Measurements from ENCODE around the gene CACTIN. TPM values are rescaled to one million over a fixed set of nuclear protein-coding genes. Genes with fewer than 3 reads are reported as not detected.
A peak's percentile ranks its signal among the peaks of the same experiment; 100 is the strongest.
"Not testable (repeated sequence)": the region's sequence is repeated elsewhere in the genome, so short reads cannot be mapped to it uniquely, and the experiment has no call there.

Gene CACTIN
- total and polyA plus RNA-seq, 4 donors = 16.7 to 23.4 (median 18.7) TPM

DNA sequence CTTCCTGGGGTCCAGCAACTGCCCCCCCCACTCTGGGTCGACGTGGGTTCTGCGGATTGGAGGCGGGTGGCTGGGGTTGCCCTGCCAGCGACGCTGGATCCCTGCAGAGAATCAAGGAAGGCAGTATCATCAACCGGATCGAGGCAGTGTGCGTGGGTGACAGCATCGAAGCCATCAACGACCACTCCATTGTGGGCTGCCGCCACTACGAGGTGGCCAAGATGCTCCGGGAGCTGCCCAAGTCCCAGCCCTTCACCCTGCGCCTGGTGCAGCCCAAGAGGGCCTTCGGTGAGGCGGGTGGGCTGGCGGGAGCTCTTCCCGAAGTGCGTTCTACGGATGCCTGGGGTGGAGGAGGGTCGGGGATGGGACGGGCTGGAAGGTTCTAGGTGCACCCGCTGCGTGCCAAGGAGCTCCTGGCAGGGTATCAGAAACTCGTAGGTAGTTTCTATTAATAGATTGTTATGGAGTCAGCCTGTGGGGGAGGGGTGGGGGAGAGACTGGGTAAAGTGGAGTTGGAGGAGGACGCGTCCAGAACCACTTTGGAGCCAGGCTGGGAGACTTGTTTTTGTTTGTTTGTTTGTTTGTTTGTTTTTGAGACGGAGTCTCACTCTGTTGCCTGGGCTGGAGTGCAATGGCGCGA, 39.8 kb downstream of the CACTIN start:
- ATAC-seq (ENCODE audit: insufficient read depth, low FRiP score) = no peak
- no peak overlapping the region for H3K9ac ChIP-seq (ENCODE audit: insufficient read depth in 1 of 2, low read length in 2 of 2)
- no peaks in the 10 kb centered on the region for H3K9me3 ChIP-seq (ENCODE audit: control insufficient read depth in 4 of 4, insufficient read depth in 3 of 4, low read length in 3 of 4)
- no peak overlapping the region for H3K4me3 ChIP-seq
- WGBS, 2 donors = 68 to 85% methylated on average over 31 of the region's 31 CpGs
- DNase-seq = no peak
- H3K27me3 ChIP-seq (ENCODE audit: control insufficient read depth in 3 of 3, insufficient read depth in 3 of 3, low read length in 2 of 3) = peaks cover 0 to 9% (median 0%) of the 10 kb centered on the region in 3 donors
- H3K4me1 ChIP-seq (ENCODE audit: control insufficient read depth in 5 of 5, insufficient read depth in 5 of 5, low read length in 5 of 5) = no peaks in the 10 kb centered on the region
- H3K36me3 ChIP-seq (ENCODE audit: control insufficient read depth in 4 of 4, insufficient read depth in 4 of 4, low read length in 4 of 4) = no peaks in the 10 kb centered on the region
- no peak overlapping the region for H3K27ac ChIP-seq (ENCODE audit: low read depth in 1 of 2, low read length in 1 of 2)
- TF ChIP-seq, protein P1, sequence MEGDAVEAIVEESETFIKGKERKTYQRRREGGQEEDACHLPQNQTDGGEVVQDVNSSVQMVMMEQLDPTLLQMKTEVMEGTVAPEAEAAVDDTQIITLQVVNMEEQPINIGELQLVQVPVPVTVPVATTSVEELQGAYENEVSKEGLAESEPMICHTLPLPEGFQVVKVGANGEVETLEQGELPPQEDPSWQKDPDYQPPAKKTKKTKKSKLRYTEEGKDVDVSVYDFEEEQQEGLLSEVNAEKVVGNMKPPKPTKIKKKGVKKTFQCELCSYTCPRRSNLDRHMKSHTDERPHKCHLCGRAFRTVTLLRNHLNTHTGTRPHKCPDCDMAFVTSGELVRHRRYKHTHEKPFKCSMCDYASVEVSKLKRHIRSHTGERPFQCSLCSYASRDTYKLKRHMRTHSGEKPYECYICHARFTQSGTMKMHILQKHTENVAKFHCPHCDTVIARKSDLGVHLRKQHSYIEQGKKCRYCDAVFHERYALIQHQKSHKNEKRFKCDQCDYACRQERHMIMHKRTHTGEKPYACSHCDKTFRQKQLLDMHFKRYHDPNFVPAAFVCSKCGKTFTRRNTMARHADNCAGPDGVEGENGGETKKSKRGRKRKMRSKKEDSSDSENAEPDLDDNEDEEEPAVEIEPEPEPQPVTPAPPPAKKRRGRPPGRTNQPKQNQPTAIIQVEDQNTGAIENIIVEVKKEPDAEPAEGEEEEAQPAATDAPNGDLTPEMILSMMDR (IDR thresholded peaks at IDR 0.05; ENCODE audit: control extremely low read depth, extremely low read depth) = no peak

DNA sequence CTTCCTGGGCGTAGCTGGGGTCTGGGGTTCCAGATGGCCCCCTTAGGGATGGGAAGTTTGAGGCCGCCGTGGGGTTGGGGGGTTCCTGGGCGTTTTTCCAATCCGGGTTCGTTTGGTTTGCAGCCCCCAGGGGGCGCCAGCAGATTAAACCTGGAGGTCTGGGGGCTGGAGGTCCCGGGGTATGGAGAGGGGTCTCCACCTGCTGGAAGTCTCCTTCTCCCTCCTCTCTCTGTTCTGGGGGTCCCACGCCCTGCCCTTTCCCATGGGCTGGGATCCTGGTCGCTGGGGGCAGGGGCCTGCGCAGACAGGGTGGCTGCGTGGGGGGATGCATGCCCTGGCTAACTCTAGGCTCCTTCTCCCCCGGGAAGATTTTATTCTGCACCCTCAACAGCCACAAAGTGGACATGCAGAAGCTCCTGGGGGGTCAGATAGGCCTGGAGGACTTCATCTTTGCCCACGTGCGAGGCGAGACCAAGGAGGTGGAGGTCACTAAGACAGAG, 40.4 kb downstream of the CACTIN start:
- Histone ChIP-seq H3K9ac (ENCODE audit: insufficient read depth in 1 of 2, low read length in 2 of 2) (no peak overlapping the region), H3K27me3 (ENCODE audit: control insufficient read depth in 3 of 3, insufficient read depth in 3 of 3, low read length in 2 of 3) (peaks cover 0 to 9% (median 0%) of the 10 kb centered on the region in 3 donors), H3K4me3 (no peak overlapping the region), H3K4me1 (ENCODE audit: control insufficient read depth in 5 of 5, insufficient read depth in 5 of 5, low read length in 5 of 5) (no peaks in the 10 kb centered on the region), H3K36me3 (ENCODE audit: control insufficient read depth in 4 of 4, insufficient read depth in 4 of 4, low read length in 4 of 4) (no peaks in the 10 kb centered on the region), H3K9me3 (ENCODE audit: control insufficient read depth in 4 of 4, insufficient read depth in 3 of 4, low read length in 3 of 4) (no peaks in the 10 kb centered on the region), H3K27ac (ENCODE audit: low read depth in 1 of 2, low read length in 1 of 2) (no peak overlapping the region)
- ATAC-seq (ENCODE audit: insufficient read depth, low FRiP score) (no peak), DNase-seq (no peak)
- 29 to 34% methylated on average over 16 of the region's 16 CpGs for whole genome bisulfite sequencing, 2 donors
- TF ChIP-seq, protein P1 (IDR thresholded peaks at IDR 0.05; ENCODE audit: control extremely low read depth, extremely low read depth) = no peak

DNA sequence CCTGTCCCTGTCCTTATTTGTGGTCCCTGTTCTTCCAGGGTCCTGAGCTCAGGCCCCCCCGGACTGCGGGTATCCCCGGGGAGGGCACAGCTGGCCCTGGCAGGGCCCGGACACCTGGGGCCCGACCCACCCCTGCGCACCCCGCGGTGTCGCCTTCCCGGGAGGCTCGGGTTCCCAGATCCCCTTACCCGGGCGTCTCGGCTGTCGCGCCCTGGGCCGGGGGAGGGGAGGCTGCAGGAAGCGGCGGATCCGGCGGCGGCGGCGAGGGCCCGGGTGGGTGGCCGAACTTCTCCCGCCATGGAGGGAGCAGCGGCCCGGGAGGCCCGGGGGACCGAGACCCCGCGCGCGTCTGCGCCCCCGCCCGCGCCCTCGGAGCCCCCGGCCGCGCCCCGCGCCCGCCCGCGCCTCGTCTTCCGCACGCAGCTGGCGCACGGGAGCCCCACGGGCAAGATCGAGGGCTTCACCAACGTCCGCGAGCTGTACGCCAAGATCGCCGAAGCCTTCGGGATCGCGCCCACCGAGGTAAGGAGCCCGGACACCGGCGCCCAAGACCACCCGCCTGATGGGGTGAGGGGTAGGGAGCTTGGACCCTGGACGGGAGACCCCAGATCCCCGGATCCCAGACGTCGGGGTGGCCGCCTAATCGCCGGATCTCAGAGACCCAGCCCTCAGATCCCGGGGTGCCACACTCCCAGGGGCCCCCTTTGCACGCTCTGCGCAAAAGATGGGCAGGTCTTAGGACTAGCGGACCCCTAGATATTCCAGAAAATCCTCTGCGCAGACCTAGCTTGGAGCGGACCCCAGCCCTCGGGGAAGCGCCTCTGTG, 41.1 kb downstream of the CACTIN start, which contains the start of gene GIPC3:
Gene GIPC3 (plus strand): TSS at position 178 of the 826 bp plus-strand sequence. CDS start 120 bp downstream, at position 298.
- TF ChIP-seq, protein P1 (IDR thresholded peaks at IDR 0.05; ENCODE audit: control extremely low read depth, extremely low read depth) = no peak
- no peak within 1 kb of the TSS for H3K9ac ChIP-seq (ENCODE audit: insufficient read depth in 1 of 2, low read length in 2 of 2)
- DNase-seq (no peak), ATAC-seq (ENCODE audit: insufficient read depth, low FRiP score) (no peak)
- no peaks in the 10 kb centered on the region for H3K9me3 ChIP-seq (ENCODE audit: control insufficient read depth in 4 of 4, insufficient read depth in 3 of 4, low read length in 3 of 4)
- WGBS, 2 donors = 2 to 4% methylated on average over 55 to 84 of the region's 84 CpGs
- no peak within 1 kb of the TSS for H3K27ac ChIP-seq (ENCODE audit: low read depth in 1 of 2, low read length in 1 of 2)
- peaks cover 0 to 9% (median 0%) of the 10 kb centered on the region in 3 donors for H3K27me3 ChIP-seq (ENCODE audit: control insufficient read depth in 3 of 3, insufficient read depth in 3 of 3, low read length in 2 of 3)
- peaks cover 0 to 3% (median 0%) of the 10 kb centered on the region in 5 donors for H3K4me1 ChIP-seq (ENCODE audit: control insufficient read depth in 5 of 5, insufficient read depth in 5 of 5, low read length in 5 of 5)
- H3K4me3 ChIP-seq = peak within 1 kb of the TSS; percentile 25
- no peaks in the 10 kb centered on the region for H3K36me3 ChIP-seq (ENCODE audit: control insufficient read depth in 4 of 4, insufficient read depth in 4 of 4, low read length in 4 of 4)

DNA sequence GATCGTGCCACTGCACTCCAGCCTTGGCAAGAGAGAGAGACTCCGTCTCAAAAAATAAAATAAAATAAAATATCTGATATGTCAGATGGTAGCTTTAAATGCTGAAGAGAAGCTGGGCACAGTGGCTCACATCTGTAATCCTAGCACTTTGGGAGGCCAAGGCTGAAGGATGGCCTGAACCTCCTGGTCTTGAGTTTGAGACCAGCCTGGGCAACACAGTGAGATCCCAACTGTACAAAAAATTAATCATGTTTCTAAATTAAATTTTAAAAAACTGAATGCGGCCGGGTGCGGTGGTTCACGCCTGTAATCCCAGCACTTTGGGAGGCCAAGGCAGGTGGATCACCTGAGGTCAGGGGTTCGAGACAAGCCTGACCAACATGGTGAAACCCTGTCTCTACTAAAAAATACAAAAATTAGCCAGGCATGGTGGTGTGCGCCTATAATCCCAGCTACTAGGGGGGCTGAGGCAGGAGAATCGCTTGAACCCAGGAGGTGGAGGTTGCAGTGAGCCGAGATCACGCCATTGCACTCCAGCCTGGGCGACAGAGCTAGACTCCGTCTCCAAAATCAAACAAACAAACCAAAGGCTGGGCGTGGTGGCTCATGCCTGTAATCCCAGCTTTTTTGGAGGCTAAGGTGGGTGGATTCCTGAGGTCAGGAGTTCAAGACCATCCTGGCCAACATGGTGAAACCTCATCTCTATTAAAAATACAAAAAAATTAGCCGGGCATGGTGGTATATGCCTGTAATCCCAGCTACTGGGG, 42.4 kb downstream of the CACTIN start:
- not testable (repeated sequence) for H3K27me3 ChIP-seq (ENCODE audit: control insufficient read depth in 3 of 3, insufficient read depth in 3 of 3, low read length in 2 of 3); ATAC-seq (ENCODE audit: insufficient read depth, low FRiP score); H3K36me3 ChIP-seq (ENCODE audit: control insufficient read depth in 4 of 4, insufficient read depth in 4 of 4, low read length in 4 of 4); H3K9ac ChIP-seq (ENCODE audit: insufficient read depth in 1 of 2, low read length in 2 of 2); H3K9me3 ChIP-seq (ENCODE audit: control insufficient read depth in 4 of 4, insufficient read depth in 3 of 4, low read length in 3 of 4); H3K27ac ChIP-seq (ENCODE audit: low read depth in 1 of 2, low read length in 1 of 2); DNase-seq; H3K4me3 ChIP-seq
- 89 to 96% methylated on average over 15 of the region's 15 CpGs for WGBS, 2 donors
- peaks cover 0 to 16% (median 0%) of the 10 kb centered on the region in 5 donors for H3K4me1 ChIP-seq (ENCODE audit: control insufficient read depth in 5 of 5, insufficient read depth in 5 of 5, low read length in 5 of 5)

DNA sequence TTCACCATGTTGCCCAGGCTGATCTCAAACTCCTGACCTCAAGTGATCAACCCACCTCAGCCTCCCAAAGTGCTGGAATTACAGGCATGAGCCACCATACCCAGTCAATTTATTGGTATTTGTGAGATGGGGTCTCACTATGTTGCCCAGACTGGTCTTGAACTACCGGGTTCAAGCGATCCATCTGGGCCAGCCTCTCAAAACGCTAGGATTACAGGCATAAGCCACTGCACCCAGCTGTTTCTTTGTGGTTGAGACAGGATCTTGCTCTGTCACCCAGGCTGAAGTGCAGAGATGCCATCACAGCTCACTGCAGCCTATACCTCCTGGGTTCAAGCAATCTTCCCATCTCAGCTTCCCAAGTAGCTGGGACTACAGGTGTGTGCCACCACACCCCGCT, 44.8 kb downstream of the CACTIN start:
- 86 to 89% methylated on average over 4 of the region's 4 CpGs for WGBS, 2 donors
- H3K36me3 ChIP-seq (ENCODE audit: control insufficient read depth in 4 of 4, insufficient read depth in 4 of 4, low read length in 4 of 4) = not testable (repeated sequence)

More for the DNA sequence above, 44.8 kb downstream of the CACTIN start:
- not testable (repeated sequence) for H3K27me3 ChIP-seq (ENCODE audit: control insufficient read depth in 3 of 3, insufficient read depth in 3 of 3, low read length in 2 of 3); H3K9ac ChIP-seq (ENCODE audit: insufficient read depth in 1 of 2, low read length in 2 of 2); H3K4me3 ChIP-seq; ATAC-seq (ENCODE audit: insufficient read depth, low FRiP score); DNase-seq; H3K9me3 ChIP-seq (ENCODE audit: control insufficient read depth in 4 of 4, insufficient read depth in 3 of 4, low read length in 3 of 4); H3K27ac ChIP-seq (ENCODE audit: low read depth in 1 of 2, low read length in 1 of 2)
- H3K4me1 ChIP-seq (ENCODE audit: control insufficient read depth in 5 of 5, insufficient read depth in 5 of 5, low read length in 5 of 5) = peaks cover 0 to 20% (median 0%) of the 10 kb centered on the region in 5 donors
